NCI-H146 (cell line): ENCODE data around the gene CD6.
A peak's percentile ranks its signal among the peaks of the same experiment; 100 is the strongest.

Experiments
- DNase-seq: peaks from one replicate; lab custom pipeline; 2025; lab: John Stamatoyannopoulos, UW

CD6 gene

DNA sequence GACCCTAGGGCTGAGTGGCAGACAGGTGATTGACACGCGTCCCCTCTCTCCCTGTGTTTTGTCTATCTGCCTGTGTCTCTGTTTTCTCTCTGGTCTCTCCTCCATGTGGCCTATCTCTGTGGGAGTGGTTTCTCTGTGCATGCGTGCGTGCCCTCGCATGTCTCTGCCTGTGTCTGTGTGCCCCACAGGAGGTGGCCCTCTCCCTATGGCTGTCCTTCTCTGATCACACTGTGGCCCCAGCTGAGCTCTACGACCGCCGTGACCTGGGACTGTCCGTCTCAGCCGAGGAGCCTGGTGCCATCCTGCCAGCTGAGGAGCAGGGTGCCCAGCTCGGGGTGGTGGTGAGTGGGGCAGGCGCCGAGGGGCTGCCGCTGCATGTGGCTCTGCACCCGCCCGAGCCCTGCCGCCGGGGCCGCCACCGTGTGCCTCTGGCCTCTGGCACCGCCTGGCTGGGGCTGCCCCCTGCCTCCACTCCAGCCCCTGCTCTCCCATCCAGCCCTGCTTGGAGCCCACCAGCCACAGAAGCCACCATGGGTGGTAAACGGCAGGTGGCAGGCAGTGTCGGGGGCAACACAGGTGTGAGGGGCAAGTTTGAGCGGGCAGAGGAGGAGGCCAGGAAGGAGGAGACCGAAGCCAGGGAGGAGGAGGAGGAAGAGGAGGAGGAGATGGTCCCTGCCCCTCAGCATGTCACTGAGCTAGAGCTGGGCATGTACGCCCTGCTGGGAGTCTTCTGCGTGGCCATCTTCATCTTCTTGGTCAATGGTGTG, 35.6 kb upstream of the CD6 start:
- no peak for DNase-seq

- DNase-seq, result no peak
These were observed 34.9 kb upstream of the CD6 start for GRCh38 chr11:60936467-60937143.

- no peak for DNase-seq
These were observed 34.3 kb upstream of the CD6 start for GRCh38 chr11:60937144-60937527.

GRCh38 chr11:60937811-60938210, 33.7 kb upstream of the CD6 start:
- DNase-seq, result no peak

DNA sequence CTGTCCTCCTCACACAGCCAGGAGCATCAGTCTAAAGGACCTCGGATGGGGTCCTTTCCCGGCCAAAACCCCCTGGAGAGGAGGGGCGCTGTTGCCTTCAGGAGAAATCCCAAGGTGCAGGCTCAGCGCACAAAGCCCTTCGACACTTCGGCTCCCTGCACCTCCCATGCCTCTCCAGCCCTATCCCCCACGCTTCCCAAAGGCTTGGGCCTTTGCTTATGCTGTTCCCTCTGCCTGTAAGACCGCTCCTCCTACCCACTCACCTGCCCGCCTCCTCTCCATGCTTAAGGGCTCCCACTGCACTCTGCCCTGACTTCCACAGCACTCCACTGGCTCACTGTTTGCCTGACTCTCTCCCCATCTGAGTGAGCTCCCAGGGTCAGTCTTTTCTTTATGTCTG, 33.0 kb upstream of the CD6 start:
- no peak for DNase-seq

DNA sequence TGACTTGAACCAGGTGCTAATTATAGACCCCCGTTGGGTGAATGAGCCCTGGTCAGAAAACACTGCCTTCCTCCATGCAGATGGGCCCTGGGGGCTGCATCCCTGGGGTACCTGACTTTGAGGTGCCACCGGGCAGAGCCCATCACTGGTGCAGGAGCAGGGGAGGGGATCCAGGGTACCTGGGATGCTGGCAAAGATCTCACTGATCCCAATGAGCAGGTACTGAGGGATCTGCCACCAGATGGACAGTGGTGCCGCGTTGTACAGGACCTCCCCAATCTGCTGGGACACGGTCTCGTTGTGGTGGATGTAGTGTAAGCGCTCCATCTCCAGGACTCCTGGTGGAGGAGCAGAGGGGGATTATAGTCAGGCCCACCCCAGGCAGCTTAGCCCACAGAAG, 32.2 kb upstream of the CD6 start:
- no peak for DNase-seq

DNA sequence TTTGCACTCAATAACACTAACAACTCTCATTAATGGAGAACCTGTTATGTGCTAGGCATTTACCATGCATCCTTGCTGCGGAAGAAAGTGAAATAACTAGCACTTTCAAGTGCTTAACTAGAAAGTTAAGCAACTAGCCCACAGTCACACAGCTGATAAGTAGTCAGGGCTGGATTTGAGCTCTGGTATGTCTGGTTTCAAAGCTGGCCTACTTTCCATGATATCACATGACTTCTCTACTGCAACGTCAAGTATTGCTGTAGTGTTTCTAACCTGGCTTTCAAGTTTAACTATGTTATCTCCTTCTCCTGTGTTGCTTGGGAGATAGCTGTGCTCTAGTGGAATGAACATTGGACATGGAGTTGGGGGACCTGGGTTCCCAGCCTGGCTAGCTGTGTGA, 31.6 kb upstream of the CD6 start:
- no peak for DNase-seq

- DNase-seq, result no peak
These were observed 29.9 kb upstream of the CD6 start for GRCh38 chr11:60941371-60942119.

DNA sequence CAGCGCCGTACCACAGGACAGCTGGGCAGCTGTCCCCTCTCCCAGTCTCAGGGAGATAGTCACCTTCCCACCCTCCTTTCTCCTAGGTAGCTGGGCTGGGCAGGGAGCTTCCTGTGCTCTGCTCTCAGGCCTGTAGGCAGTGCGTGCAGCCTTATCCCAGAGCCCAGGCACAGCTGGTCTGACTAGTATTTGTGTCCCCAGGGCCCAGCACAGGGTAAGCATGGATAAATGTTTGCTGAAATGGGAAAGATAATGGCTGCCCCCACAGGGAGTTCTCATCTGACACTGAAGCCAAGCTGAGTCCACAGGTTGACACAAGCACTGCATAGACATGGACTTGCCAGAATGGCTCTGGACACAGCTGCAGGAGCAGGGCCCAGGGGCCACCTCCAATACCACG, 29.3 kb upstream of the CD6 start:
- peak; percentile 75 for DNase-seq

- DNase-seq, result peak; percentile 26
These were observed 28.4 kb upstream of the CD6 start for GRCh38 chr11:60942970-60943565.

GRCh38 chr11:60944490-60945294, 26.8 kb upstream of the CD6 start:
- DNase-seq, result peak; percentile 40

- no peak for DNase-seq
These were observed 26.2 kb upstream of the CD6 start for GRCh38 chr11:60945295-60945667.

- no peak for DNase-seq
These were observed 24.7 kb upstream of the CD6 start for GRCh38 chr11:60946601-60947264.

- DNase-seq, result no peak
These were observed 23.8 kb upstream of the CD6 start for GRCh38 chr11:60947700-60948099.

- DNase-seq, result no peak
These were observed 23.2 kb upstream of the CD6 start for GRCh38 chr11:60948250-60948649.

GRCh38 chr11:60950024-60950423, 21.5 kb upstream of the CD6 start:
- no peak for DNase-seq

DNA sequence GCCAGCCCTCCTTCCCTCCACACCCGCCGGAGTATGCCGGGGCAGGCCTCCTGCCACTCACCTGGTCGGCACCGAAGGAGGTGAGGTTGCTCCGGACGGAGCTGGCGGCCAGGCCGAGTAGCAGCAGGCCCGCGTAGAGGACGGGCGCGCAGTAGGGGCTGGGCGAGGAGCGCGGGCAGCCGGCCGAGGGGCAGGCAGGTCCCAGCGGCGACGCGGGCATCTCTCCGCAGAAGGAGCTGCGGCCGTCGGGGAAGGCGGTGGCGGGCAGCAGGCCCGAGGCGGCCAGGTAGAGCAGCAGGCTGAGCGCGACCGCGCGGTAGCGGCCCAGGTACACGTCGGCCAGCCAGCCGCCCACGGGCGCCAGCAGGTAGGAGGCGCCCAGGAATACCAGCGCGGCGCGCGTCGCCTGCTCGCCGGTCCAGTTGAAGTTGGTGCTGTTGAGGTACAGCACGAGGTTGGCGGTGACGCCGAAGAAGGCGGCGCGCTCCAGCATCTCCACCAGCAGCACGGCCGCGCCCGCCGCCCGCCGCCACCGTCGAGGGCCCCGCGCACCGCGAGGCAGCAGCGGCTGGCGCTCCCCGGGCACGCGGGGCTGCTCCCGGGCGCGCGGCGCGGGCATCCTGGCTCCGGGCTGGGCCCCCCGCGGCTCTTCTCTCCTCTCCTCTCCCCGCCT, 20.4 kb upstream of the CD6 start:
- no peak for DNase-seq

GRCh38 chr11:60951606-60951903, 19.9 kb upstream of the CD6 start:
- no peak for DNase-seq

DNA sequence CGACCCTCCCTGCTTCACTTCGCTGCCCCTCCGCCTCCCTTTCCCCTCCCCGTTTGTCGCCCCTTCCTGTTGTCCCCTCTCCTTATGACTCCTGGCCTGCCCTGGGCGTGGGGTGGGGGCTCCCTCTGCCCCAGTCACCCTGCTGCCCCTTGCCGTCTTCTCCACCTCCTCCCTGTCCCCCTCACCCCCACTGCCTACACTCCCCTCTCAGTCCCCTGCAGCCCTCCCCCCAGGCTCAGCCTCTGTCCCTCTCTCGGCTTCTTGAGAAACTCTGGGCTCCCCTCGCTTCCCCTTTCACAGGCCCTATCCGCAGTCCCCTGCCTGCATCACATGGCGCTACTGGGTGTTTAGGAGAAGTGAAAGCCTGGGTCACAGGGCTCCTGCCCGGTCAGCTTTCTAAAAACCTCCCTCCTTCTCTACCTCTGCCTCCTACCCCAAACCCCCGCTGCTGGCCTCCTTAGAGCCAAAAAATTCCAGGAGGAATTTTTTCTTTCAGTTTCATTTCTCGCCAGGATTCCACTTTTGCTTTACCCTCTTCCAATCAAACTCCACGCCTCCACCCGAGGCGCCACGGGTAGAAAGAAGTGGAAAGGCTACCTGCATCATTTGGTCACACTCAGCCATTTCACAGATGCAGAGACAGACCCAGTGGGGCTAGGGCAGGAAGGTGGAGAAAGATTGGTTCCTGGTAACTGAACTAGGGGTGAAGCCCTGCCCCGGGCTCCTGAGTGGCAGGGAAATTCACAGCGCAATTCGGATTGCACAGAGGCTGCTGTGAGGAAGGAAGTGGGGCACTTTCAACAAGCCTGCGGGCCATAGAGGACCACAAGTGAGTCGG, 19.4 kb upstream of the CD6 start, which contains the start of gene SLC15A3:
SLC15A3 (minus strand) TSS at position 273 of the 838 bp plus-strand sequence. CDS start 625 bp downstream, outside the sequence.
- no peak for DNase-seq

GRCh38 chr11:60952742-60953170, 18.7 kb upstream of the CD6 start:
- no peak for DNase-seq
